Endothelial cell of umbilical vein (primary cell): ENCODE measurements around the gene KLF1. TPM values are rescaled to one million over a fixed set of nuclear protein-coding genes. Genes with fewer than 3 reads are reported as not detected.

Experiments
- BruUV-seq: library from RNA; stranded (reverse); fragments of 400-500 nt; replicated peaks from 2 replicates; lab custom pipeline; 2021; lab: Mats Ljungman, UMichigan
- CTCF ChIA-PET: fragments of 300-600, 350-600 bp; sonication (Branson Sonifier 250); formaldehyde crosslinking; loops from one replicate; lab custom pipeline; 2021; ENCODE audit warnings: antibody characterized with exemption, inconsistent platforms; lab: Charles Lee
- POLR2A ChIA-PET: fragments of 300-600, 350-600 bp; sonication (Branson Sonifier 250); formaldehyde crosslinking; loops from one replicate; lab custom pipeline; 2021; ENCODE audit warnings: antibody characterized with exemption, inconsistent platforms; lab: Charles Lee
- DNase-seq: peaks from one replicate; pipeline ENCODE4 v3.0.0-alpha.2; 2011; ENCODE audit warnings: low read depth, low spot score
- FAIRE-seq: peaks from 2 replicates; lab custom pipeline; 2011; peaks lifted over from hg19 to GRCh38; lab: Jason Lieb, UNC
- H2AFZ ChIP-seq: 2 replicates; pipeline ENCODE4 v1.6.0; 2012; ENCODE audit warnings: low read depth, low read length, control low read depth, inconsistent platforms
- H3K27ac ChIP-seq: 2 replicates; pipeline ENCODE4 v1.5.1; 2011; ENCODE audit warnings: low read depth, mild to moderate bottlenecking, control low read depth, low read length, moderate library complexity; ENCODE audit not compliant: insufficient read depth
- H3K27me3 ChIP-seq, 2 experiments: 2 replicates each; pipeline versions ENCODE4 v1.6.0 to v1.6.1; 2011; ENCODE audit warnings: low read length in 2 of 2, mixed read lengths in 1 of 2; ENCODE audit not compliant: control insufficient read depth in 2 of 2, insufficient read depth in 2 of 2
- H3K36me3 ChIP-seq, 2 experiments: 2 replicates in 1 of 2; 3 replicates in 1 of 2; pipeline ENCODE4 v1.5.1; 2011; ENCODE audit warnings: low read length in 2 of 2, mild to moderate bottlenecking in 1 of 2, moderate library complexity in 1 of 2; ENCODE audit not compliant: control insufficient read depth in 2 of 2, insufficient read depth in 2 of 2; ENCODE audit errors: extremely low read depth in 1 of 2
- H3K4me1 ChIP-seq: 3 replicates; pipeline ENCODE4 v1.5.1; 2011; ENCODE audit warnings: mild to moderate bottlenecking, low read length; ENCODE audit not compliant: control insufficient read depth, insufficient read depth; ENCODE audit errors: extremely low read depth
- H3K4me2 ChIP-seq: 2 replicates; pipeline ENCODE4 v1.6.1; 2011; ENCODE audit warnings: low read length, control low read depth, mixed read lengths; ENCODE audit not compliant: insufficient read depth
- H3K4me3 ChIP-seq, 3 experiments: fragments of 200-600 bp in 1 of 3; sonication (generic), shearing (Covaris generic) in 1 of 3; replicated peaks in 1 of 3; 2 replicates each; pipeline ENCODE4 v1.5.1; 2011 to 2016; ENCODE audit warnings: control low read depth in 3 of 3, low read length in 3 of 3, mild to moderate bottlenecking in 2 of 3, inconsistent platforms in 1 of 3, low read depth in 1 of 3, moderate library complexity in 1 of 3; ENCODE audit not compliant: insufficient read depth in 1 of 3
- H3K79me2 ChIP-seq: 2 replicates; pipeline ENCODE4 v1.6.0; 2012; ENCODE audit warnings: low read length, inconsistent platforms; ENCODE audit not compliant: control insufficient read depth, insufficient read depth
- H3K9ac ChIP-seq: replicated peaks from 2 replicates; pipeline ENCODE3; 2011; ENCODE audit warnings: low read length, control low read depth; ENCODE audit not compliant: insufficient read depth; ENCODE audit errors: extremely low read depth
- H3K9me1 ChIP-seq: replicated peaks from 3 replicates; pipeline ENCODE4 v1.6.0; 2011; ENCODE audit warnings: mild to moderate bottlenecking, low read length; ENCODE audit not compliant: control insufficient read depth, insufficient read depth; ENCODE audit errors: extremely low read depth
- H3K9me3 ChIP-seq: replicated peaks from 2 replicates; pipeline ENCODE4 v1.5.1; 2012; ENCODE audit warnings: low read length, inconsistent platforms; ENCODE audit not compliant: control insufficient read depth, insufficient read depth
- H4K20me1 ChIP-seq: replicated peaks from 2 replicates; pipeline ENCODE3; 2011; ENCODE audit warnings: mild to moderate bottlenecking, low read length; ENCODE audit not compliant: control insufficient read depth, insufficient read depth; ENCODE audit errors: extremely low read depth
- EZH2 ChIP-seq: IDR thresholded peaks from 2 replicates; pipeline ENCODE4 v1.6.1; 2012; ENCODE audit warnings: borderline replicate concordance, low read depth, mild to moderate bottlenecking, moderate library complexity, low read length, inconsistent platforms; ENCODE audit not compliant: severe bottlenecking
- FOS ChIP-seq: IDR thresholded peaks from 2 replicates; pipeline ENCODE4 v1.6.1; 2011; ENCODE audit warnings: mild to moderate bottlenecking, low read length, moderate library complexity, borderline replicate concordance; ENCODE audit not compliant: insufficient read depth
- GATA2 ChIP-seq: IDR thresholded peaks from 2 replicates; pipeline ENCODE4 v1.7.0; 2011; ENCODE audit warnings: low read depth, mild to moderate bottlenecking, moderate library complexity, mixed read lengths, low read length; ENCODE audit not compliant: insufficient read length, insufficient read depth
- JUN ChIP-seq: IDR thresholded peaks from 2 replicates; pipeline ENCODE4 v1.6.1; 2011; ENCODE audit warnings: borderline replicate concordance, low read depth; ENCODE audit not compliant: insufficient read length, insufficient read depth
- MYC ChIP-seq: IDR thresholded peaks from one replicate; pipeline ENCODE4 v1.6.1; 2011; ENCODE audit warnings: mild to moderate bottlenecking, low read depth, low read length
- POLR2A ChIP-seq: IDR thresholded peaks from 2 replicates; pipeline ENCODE4 v1.6.1; 2012; ENCODE audit warnings: low read depth, mild to moderate bottlenecking, control low read depth, low read length
- POLR2AphosphoS5 ChIP-seq: IDR thresholded peaks from 2 replicates; pipeline ENCODE4 v1.6.1; 2012; ENCODE audit warnings: low read depth, mild to moderate bottlenecking, control low read depth, low read length, moderate library complexity; ENCODE audit not compliant: insufficient read depth
- dilution Hi-C: fragments of 300-500 bp; cut with MboI; formaldehyde crosslinking; loops from one replicate; pipeline ENCODE4 v1.15.0; 2019; ENCODE audit warnings: low sequenced_read_pairs; ENCODE audit not compliant: extremely low pct_ligation_motif_present
- intact Hi-C: fragments of 100-400 bp; cut with micrococcal nuclease; formaldehyde crosslinking; loops from one replicate; pipeline ENCODE4 v1.10.0; 2022
- polyA plus RNA-seq, 4 experiments: library from polyadenylated mRNA; depleted of rRNA in 3 of 4; stranded (reverse) in 3 of 4; unstranded in 1 of 4; fragments of >200 nt; gene quantifications; 2 replicates each; pipeline versions ENCODE4 v1.2.1 to v1.2.3, GENCODE V29; 2011 to 2012; ENCODE audit warnings: missing spikeins in 1 of 4
- total RNA-seq: library from RNA; stranded (reverse); gene quantifications from 2 replicates; pipeline ENCODE4 v1.2.3, GENCODE V29; 2021
- TF ChIP-seq, protein P1 (sequence below): IDR thresholded peaks from 2 replicates; pipeline ENCODE4 v1.6.1; 2011; ENCODE audit not compliant: insufficient read depth, insufficient read length
- TF ChIP-seq, protein P2 (sequence below), 2 donors: IDR thresholded peaks; 1 replicate in 1 of 2; 2 replicates in 1 of 2; pipeline ENCODE4 v1.5.1; 2011; ENCODE audit warnings: low read length in 2 of 2, mild to moderate bottlenecking in 2 of 2, moderate library complexity in 2 of 2, control low read depth in 1 of 2, inconsistent platforms in 1 of 2, low read depth in 1 of 2; ENCODE audit not compliant: insufficient read depth in 1 of 2; ENCODE audit errors: extremely low read depth in 1 of 2

Gene KLF1
- total and polyA plus RNA-seq, 2 donors (not counting 3 experiments of a cell fraction or from before 2014, with no cell fraction given), result not detected

DNA sequence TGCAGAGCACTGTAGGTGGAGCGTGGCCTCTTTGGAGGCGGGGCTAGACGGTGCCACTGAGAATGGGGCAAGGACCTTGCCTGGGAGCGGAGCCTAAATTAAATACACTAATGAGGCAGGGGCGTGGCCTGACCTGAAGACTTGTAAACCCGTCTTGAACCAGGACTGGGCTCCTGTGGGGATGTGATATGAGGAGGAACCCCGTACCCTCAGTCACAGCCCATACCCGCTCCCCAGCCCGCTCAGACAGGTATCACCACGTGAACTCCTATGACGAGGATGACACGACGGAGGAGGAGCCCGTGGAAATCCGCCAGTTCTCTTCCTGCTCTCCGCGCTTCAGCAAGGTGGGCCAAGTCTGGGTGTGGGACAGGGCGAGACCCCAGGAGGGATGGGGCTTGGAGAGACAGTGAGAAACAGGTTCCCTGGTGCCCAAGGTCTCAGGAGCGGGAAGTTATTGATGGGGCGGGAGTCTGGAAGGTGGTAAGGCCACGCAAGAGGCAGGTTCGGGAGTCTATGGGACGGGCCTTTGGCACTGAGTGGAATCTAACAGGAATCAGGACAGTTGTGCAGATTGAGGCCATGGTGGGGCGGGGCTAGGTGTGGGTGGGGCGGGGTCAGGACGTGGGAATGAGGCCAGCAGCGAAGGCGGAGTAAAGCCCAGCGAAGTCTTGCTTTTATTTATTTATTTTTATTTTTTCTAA lies 20.4 kb downstream of the KLF1 start:
- H3K4me2 ChIP-seq, result no peak overlapping the region
- no peak for FAIRE-seq
- H3K9me1 ChIP-seq, result no peaks in the 10 kb centered on the region
- H3K27ac ChIP-seq, result no peak overlapping the region
- H3K4me3 ChIP-seq, result no peak overlapping the region
- peaks cover 2% of the 10 kb centered on the region for H3K4me1 ChIP-seq
- no peaks in the 10 kb centered on the region for H3K79me2 ChIP-seq
- BruUV-seq, result no TSS peak
- DNase-seq, result no peak
- dilution Hi-C loops (no loop called here), intact Hi-C loops (no loop called here)
- no peaks in the 10 kb centered on the region for H3K9me3 ChIP-seq
- TF ChIP-seq MYC, result no peak
- no peak for TF ChIP-seq FOS
- TF ChIP-seq, protein P1, sequence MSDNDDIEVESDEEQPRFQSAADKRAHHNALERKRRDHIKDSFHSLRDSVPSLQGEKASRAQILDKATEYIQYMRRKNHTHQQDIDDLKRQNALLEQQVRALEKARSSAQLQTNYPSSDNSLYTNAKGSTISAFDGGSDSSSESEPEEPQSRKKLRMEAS, result no peak
- TF ChIP-seq POLR2A, result no peak
- no peak for TF ChIP-seq JUN
- no peak for TF ChIP-seq GATA2
- TF ChIP-seq, protein P2, sequence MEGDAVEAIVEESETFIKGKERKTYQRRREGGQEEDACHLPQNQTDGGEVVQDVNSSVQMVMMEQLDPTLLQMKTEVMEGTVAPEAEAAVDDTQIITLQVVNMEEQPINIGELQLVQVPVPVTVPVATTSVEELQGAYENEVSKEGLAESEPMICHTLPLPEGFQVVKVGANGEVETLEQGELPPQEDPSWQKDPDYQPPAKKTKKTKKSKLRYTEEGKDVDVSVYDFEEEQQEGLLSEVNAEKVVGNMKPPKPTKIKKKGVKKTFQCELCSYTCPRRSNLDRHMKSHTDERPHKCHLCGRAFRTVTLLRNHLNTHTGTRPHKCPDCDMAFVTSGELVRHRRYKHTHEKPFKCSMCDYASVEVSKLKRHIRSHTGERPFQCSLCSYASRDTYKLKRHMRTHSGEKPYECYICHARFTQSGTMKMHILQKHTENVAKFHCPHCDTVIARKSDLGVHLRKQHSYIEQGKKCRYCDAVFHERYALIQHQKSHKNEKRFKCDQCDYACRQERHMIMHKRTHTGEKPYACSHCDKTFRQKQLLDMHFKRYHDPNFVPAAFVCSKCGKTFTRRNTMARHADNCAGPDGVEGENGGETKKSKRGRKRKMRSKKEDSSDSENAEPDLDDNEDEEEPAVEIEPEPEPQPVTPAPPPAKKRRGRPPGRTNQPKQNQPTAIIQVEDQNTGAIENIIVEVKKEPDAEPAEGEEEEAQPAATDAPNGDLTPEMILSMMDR (IDR thresholded peaks at IDR 0.05; ENCODE audit: extremely low read depth in 1 of 2, insufficient read depth in 1 of 2, low read depth in 1 of 2, low read length in 2 of 2), result no peak
- no peak for TF ChIP-seq POLR2AphosphoS5
- TF ChIP-seq EZH2, result no peak
- H3K27me3 ChIP-seq, result no peaks in the 10 kb centered on the region
- CTCF ChIA-PET, result no interaction called here
- H4K20me1 ChIP-seq, result no peaks in the 10 kb centered on the region
- no peak overlapping the region for H3K9ac ChIP-seq
- no peaks in the 10 kb centered on the region for H3K36me3 ChIP-seq
- H2AFZ ChIP-seq, result no peak overlapping the region
- POLR2A ChIA-PET, result no interaction called here
